Loucy (cell line): ENCODE measurements around the gene SPOCK2.

Source experiments
- CTCF ChIP-seq: fragments of 200-600 bp; sonication (generic); conservative IDR thresholded peaks from 2 replicates; pipeline ENCODE4 v1.5.1; 2014; ENCODE audit warnings: mild to moderate bottlenecking, antibody characterized with exemption, low read length
- EZH2phosphoT487 ChIP-seq: fragments of 200-600 bp; IDR thresholded peaks from 2 replicates; pipeline ENCODE4 v1.6.1; 2018; ENCODE audit warnings: antibody characterized with exemption, mild to moderate bottlenecking, moderate library complexity, borderline replicate concordance

DNA sequence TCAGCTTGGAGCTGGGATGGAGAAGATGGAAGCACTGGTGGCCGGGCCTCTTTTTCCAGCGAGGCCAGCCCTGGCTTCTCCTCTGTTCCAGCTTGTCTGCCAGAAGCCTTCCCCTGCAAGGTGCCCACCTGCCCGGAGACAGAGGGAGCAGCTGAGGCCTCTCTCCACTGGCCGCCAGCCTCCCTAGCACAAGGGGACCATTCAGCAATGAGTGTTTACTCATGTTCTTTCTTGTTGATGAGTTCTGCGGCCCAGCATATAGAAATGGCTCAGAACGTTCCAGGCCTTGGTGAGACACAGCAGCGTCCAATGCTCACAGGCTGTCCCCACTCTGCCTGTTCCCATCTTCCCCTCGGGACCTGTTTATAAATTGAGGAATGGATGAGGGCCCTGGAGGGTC lies 76.9 kb downstream of the SPOCK2 start:
- TF ChIP-seq CTCF (no peak), EZH2phosphoT487 (no peak)
